CD4-positive, alpha-beta T cell (primary cell): ENCODE measurements around the gene KRT83. TPM values are rescaled to one million over a fixed set of nuclear protein-coding genes. Genes with fewer than 3 reads are reported as not detected.

ENCODE experiments used
- ATAC-seq: fragments of 200-7000 bp; cut with Tn5 transposase; one replicate; pipeline ENCODE4 v1.10.0; 2022; ENCODE audit warnings: mild to moderate bottlenecking; ENCODE audit not compliant: poor library complexity
- CTCF ChIA-PET: fragments of 350-600 bp; sonication (Branson Sonifier 250); formaldehyde crosslinking; loops from one replicate; lab custom pipeline; 2021; ENCODE audit warnings: antibody characterized with exemption, inconsistent platforms; lab: Charles Lee
- POLR2A ChIA-PET: fragments of 350-600 bp; sonication (Branson Sonifier 250); formaldehyde crosslinking; loops from one replicate; lab custom pipeline; 2021; ENCODE audit warnings: antibody characterized with exemption, inconsistent platforms; lab: Charles Lee
- DNase-seq, 14 experiments: peaks; one replicate each; pipeline ENCODE4 v3.0.0-alpha.2; 2013 to 2020; ENCODE audit warnings: mixed read lengths in 2 of 14
- H3K27ac ChIP-seq, 2 donors: one replicate each; pipeline versions ENCODE4 v1.5.1 to v1.7.0; 2013; ENCODE audit warnings: low read length in 2 of 2, low read depth in 1 of 2, mild to moderate bottlenecking in 1 of 2
- H3K27me3 ChIP-seq, 2 experiments: 1 replicate in 1 of 2; 2 replicates in 1 of 2; pipeline versions ENCODE4 v1.6.1 to v1.7.0; 2013; ENCODE audit warnings: low read length in 2 of 2, control low read depth in 1 of 2, mild to moderate bottlenecking in 1 of 2, moderate library complexity in 1 of 2; ENCODE audit not compliant: insufficient read depth in 2 of 2, control insufficient read depth in 1 of 2
- H3K36me3 ChIP-seq: one replicate; pipeline ENCODE4 v1.6.1; 2013; ENCODE audit warnings: low read length, control low read depth; ENCODE audit not compliant: insufficient read depth
- H3K4me1 ChIP-seq: one replicate; pipeline ENCODE4 v1.6.1; 2013; ENCODE audit warnings: low read length, control low read depth; ENCODE audit not compliant: insufficient read depth
- H3K4me3 ChIP-seq: one replicate; pipeline ENCODE4 v1.5.1; 2013; ENCODE audit warnings: mild to moderate bottlenecking, low read length, moderate library complexity
- H3K9me3 ChIP-seq, 2 experiments: 1 replicate in 1 of 2; 2 replicates in 1 of 2; pipeline versions ENCODE4 v1.6.1 to v1.7.0; 2013; ENCODE audit warnings: low read length in 2 of 2, mild to moderate bottlenecking in 2 of 2, control low read depth in 1 of 2, moderate library complexity in 1 of 2; ENCODE audit not compliant: control insufficient read depth in 1 of 2, insufficient read depth in 1 of 2
- H3K27ac Mint-ChIP-seq: one replicate; pipeline ENCODE4 v1.8.0; 2020; ENCODE audit warnings: mixed read lengths
- H3K27me3 Mint-ChIP-seq: one replicate; pipeline ENCODE4 v1.8.0; 2021; ENCODE audit warnings: mixed read lengths
- H3K36me3 Mint-ChIP-seq: one replicate; pipeline ENCODE4 v1.8.0; 2021; ENCODE audit warnings: low read depth, mixed read lengths
- H3K4me1 Mint-ChIP-seq: one replicate; pipeline ENCODE4 v1.8.0; 2021; ENCODE audit warnings: low read depth, mixed read lengths
- H3K4me3 Mint-ChIP-seq: one replicate; pipeline ENCODE4 v1.8.0; 2020; ENCODE audit warnings: mild to moderate bottlenecking, mixed read lengths
- H3K9me3 Mint-ChIP-seq: one replicate; pipeline ENCODE4 v1.8.0; 2020; ENCODE audit warnings: mixed read lengths
- CTCF ChIP-seq: fragments of 200-600 bp; IDR thresholded peaks from one replicate; pipeline ENCODE4 v1.8.0; 2022; ENCODE audit warnings: antibody characterized with exemption, mild to moderate bottlenecking
- intact Hi-C, 2 experiments: fragments of 100-400 bp; cut with DNase I in 1 of 2; cut with micrococcal nuclease in 1 of 2; formaldehyde crosslinking; loops; one replicate each; pipeline versions ENCODE4 v1.15.1 to v1.9.0; 2023 to 2025; cut with DNase I, micrococcal nuclease
- total RNA-seq, 174 experiments: library from RNA in 2 of 174; stranded (reverse) in 2 of 174; gene quantifications; one replicate each; pipeline ENCODE4 v1.2.3 and lab custom pipeline; 2021 to 2026

Gene KRT83
- total RNA-seq, 2 experiments from 2014 or later: not detected

GRCh38 chr12:52266514-52266913, 54.7 kb downstream of the KRT83 start:
- H3K9me3 Mint-ChIP-seq: no peaks in the 10 kb centered on the region
- peaks cover 52% of the 10 kb centered on the region for H3K27me3 Mint-ChIP-seq
- TF ChIP-seq CTCF: no peak
- H3K4me1 ChIP-seq: no peaks in the 10 kb centered on the region
- H3K36me3 ChIP-seq: no peaks in the 10 kb centered on the region
- ChIA-PET CTCF (no interaction called here), POLR2A (no interaction called here)
- no peak for ATAC-seq
- H3K27ac ChIP-seq: no peak overlapping the region
- no peak overlapping the region for H3K4me3 ChIP-seq
- no peaks in the 10 kb centered on the region for H3K36me3 Mint-ChIP-seq
- H3K27me3 ChIP-seq: peaks cover 6 to 17% of the 10 kb centered on the region in 2 experiments
- intact Hi-C loops: no loop called here
- DNase-seq: no peak
- no peak overlapping the region for H3K27ac Mint-ChIP-seq
- H3K4me1 Mint-ChIP-seq: no peaks in the 10 kb centered on the region
- no peak overlapping the region for H3K4me3 Mint-ChIP-seq
- peaks cover 0 to 4% of the 10 kb centered on the region in 2 experiments for H3K9me3 ChIP-seq

DNA sequence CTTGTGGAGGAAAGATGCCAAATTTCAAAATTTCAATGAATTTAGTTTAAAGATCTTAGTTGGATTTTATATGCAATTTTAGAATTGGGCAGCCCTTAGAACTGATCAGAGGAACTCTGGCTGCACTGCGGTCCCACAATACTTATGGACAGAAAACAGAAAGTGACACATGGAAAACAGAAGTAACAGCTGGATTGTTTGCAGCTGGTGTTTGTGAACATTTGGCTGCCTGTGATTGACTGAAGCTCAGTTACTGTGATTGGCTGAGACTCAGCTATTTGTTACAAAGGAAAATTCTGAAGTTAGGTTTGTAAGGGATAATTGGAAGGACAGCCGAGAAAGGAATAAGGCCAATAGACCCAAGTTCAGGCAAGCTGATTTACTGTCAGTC, 56.8 kb downstream of the KRT83 start:
- CTCF ChIA-PET: no interaction called here
- H3K36me3 Mint-ChIP-seq: no peaks in the 10 kb centered on the region
- Histone ChIP-seq H3K27me3 (peaks cover 16 to 17% of the 10 kb centered on the region in 2 experiments), H3K4me3 (no peak overlapping the region), H3K4me1 (no peaks in the 10 kb centered on the region), H3K27ac (no peak overlapping the region), H3K9me3 (peaks cover 0 to 4% of the 10 kb centered on the region in 2 experiments), H3K36me3 (no peaks in the 10 kb centered on the region)
- H3K4me3 Mint-ChIP-seq: no peak overlapping the region
- ATAC-seq (no peak), DNase-seq (no peak)
- peaks cover 60% of the 10 kb centered on the region for H3K27me3 Mint-ChIP-seq
- intact Hi-C loops: no loop called here
- H3K9me3 Mint-ChIP-seq: no peaks in the 10 kb centered on the region
- no peak overlapping the region for H3K27ac Mint-ChIP-seq
- POLR2A ChIA-PET: no interaction called here
- H3K4me1 Mint-ChIP-seq: peaks cover 12% of the 10 kb centered on the region
- TF ChIP-seq CTCF: no peak

Other genes starting within 250 kb of the KRT83 start
- not detected for gene SMIM41, start 241.7 kb downstream of the KRT83 start, total RNA-seq
- gene KRT80, start 129.4 kb downstream of the KRT83 start, total RNA-seq: not detected
- not detected for gene KRT7, start 88.2 kb downstream of the KRT83 start, total RNA-seq
- gene KRT86, start 46.8 kb downstream of the KRT83 start, total RNA-seq: not detected
- gene KRT81, start 29.9 kb downstream of the KRT83 start, total RNA-seq: not detected
- not detected for gene KRT85, start 46.1 kb upstream of the KRT83 start, total RNA-seq
- not detected for gene KRT84, start 64.3 kb upstream of the KRT83 start, total RNA-seq
- not detected for gene KRT82, start 84.9 kb upstream of the KRT83 start, total RNA-seq
- not detected for gene KRT75, start 113.0 kb upstream of the KRT83 start, total RNA-seq
- not detected for gene KRT6B, start 130.7 kb upstream of the KRT83 start, total RNA-seq
- not detected for gene KRT6C, start 152.4 kb upstream of the KRT83 start, total RNA-seq
- not detected for gene KRT6A, start 171.9 kb upstream of the KRT83 start, total RNA-seq
- gene KRT5, start 199.0 kb upstream of the KRT83 start, total RNA-seq: under 1 TPM; 0.60 to 0.81 TPM
- gene KRT71, start 231.7 kb upstream of the KRT83 start, total RNA-seq: not detected